Fibroblast of lung (primary cell): ENCODE data around the gene PRKAG2.

ENCODE experiments used
- EZH2 ChIP-seq: IDR thresholded peaks from 2 replicates; pipeline ENCODE4 v1.5.1; 2012; ENCODE audit warnings: low read length, control low read depth, mild to moderate bottlenecking; ENCODE audit errors: missing control alignments
- TF ChIP-seq, protein P1 (sequence below), 2 donors: IDR thresholded peaks in 1 of 2; conservative IDR thresholded peaks in 1 of 2; 1 replicate in 1 of 2; 2 replicates in 1 of 2; pipeline ENCODE4 v1.5.1; 2011 to 2012; ENCODE audit warnings: low read length in 2 of 2, control low read depth in 1 of 2, inconsistent platforms in 1 of 2, low read depth in 1 of 2, mild to moderate bottlenecking in 1 of 2

DNA sequence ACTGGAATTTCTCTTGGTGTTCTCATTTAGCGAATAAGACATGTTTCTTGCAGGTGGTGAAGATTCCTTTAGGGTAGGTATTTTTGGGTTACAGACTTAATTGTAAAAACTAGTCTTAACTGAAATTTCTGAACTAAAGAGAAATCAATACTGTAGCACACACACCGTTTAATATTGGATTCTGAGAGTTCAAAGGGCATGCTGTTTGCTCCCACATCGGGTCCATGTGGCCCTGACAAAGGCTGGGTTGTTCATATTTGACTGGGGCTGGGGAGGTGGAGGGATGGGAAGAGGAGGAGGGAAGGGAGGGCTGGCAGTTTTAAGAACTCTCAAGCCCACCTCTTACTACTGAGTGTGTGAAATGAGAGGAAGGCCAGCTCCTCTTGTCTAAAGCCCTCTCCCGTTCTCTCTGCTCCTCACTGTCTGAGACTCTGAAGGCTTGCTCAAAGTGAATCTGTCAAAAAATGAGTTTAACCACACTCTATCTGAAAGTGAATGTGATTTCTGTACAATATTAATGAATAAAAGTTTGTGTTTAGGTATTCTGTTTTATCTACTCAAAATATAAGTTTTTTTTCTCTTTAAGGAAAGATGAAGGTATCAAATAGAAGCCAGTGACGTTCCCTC lies 317.2 kb downstream of the PRKAG2 start:
- TF ChIP-seq, protein P1, sequence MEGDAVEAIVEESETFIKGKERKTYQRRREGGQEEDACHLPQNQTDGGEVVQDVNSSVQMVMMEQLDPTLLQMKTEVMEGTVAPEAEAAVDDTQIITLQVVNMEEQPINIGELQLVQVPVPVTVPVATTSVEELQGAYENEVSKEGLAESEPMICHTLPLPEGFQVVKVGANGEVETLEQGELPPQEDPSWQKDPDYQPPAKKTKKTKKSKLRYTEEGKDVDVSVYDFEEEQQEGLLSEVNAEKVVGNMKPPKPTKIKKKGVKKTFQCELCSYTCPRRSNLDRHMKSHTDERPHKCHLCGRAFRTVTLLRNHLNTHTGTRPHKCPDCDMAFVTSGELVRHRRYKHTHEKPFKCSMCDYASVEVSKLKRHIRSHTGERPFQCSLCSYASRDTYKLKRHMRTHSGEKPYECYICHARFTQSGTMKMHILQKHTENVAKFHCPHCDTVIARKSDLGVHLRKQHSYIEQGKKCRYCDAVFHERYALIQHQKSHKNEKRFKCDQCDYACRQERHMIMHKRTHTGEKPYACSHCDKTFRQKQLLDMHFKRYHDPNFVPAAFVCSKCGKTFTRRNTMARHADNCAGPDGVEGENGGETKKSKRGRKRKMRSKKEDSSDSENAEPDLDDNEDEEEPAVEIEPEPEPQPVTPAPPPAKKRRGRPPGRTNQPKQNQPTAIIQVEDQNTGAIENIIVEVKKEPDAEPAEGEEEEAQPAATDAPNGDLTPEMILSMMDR (conservative IDR thresholded peaks at IDR 0.05 in 1 of 2, IDR thresholded peaks at IDR 0.05 in 1 of 2; ENCODE audit: low read depth in 1 of 2, low read length in 2 of 2), result no peak
- TF ChIP-seq EZH2, result no peak
